Caco-2 (cell line): Measurements from ENCODE around the gene DIAPH1. TPM values are rescaled to one million over a fixed set of nuclear protein-coding genes. Genes with fewer than 3 reads are reported as not detected.

Experiments
- BruUV-seq: library from RNA; stranded (reverse); fragments of 400-500 nt; replicated peaks from 2 replicates; lab custom pipeline; 2021; lab: Mats Ljungman, UMichigan
- CTCF ChIA-PET: fragments of 300-600 bp; sonication (Branson Sonifier 250); formaldehyde crosslinking; loops from one replicate; lab custom pipeline; 2022; ENCODE audit warnings: antibody characterized with exemption; lab: Charles Lee
- POLR2A ChIA-PET: fragments of 300-600 bp; sonication (Branson Sonifier 250); formaldehyde crosslinking; loops from one replicate; lab custom pipeline; 2022; ENCODE audit warnings: antibody characterized with exemption; lab: Charles Lee
- DNase-seq, 2 experiments: peaks; one replicate each; pipeline versions ENCODE4 v3.0.0 to v3.0.0-alpha.2; 2020 to 2022
- H3K27me3 ChIP-seq: replicated peaks from 2 replicates; pipeline ENCODE4 v1.6.0; 2011; ENCODE audit warnings: low read length; ENCODE audit not compliant: control insufficient read depth, insufficient read depth
- H3K36me3 ChIP-seq: 2 replicates; pipeline ENCODE4 v1.5.1; 2011; ENCODE audit warnings: low read length; ENCODE audit not compliant: control insufficient read depth, insufficient read depth
- H3K4me1 ChIP-seq: fragments of 250-450 bp; sonication (Bioruptor Pico); 2 replicates; pipeline ENCODE4 v1.5.1; 2020; ENCODE audit warnings: mild to moderate bottlenecking
- H3K4me3 ChIP-seq: 2 replicates; pipeline ENCODE4 v1.5.1; 2011; ENCODE audit warnings: low read depth, mild to moderate bottlenecking, control low read depth, low read length
- H3K9me3 ChIP-seq: fragments of 250-450 bp; sonication (Bioruptor Pico); 2 replicates; pipeline ENCODE4 v1.5.1; 2020; ENCODE audit warnings: mild to moderate bottlenecking, moderate library complexity
- H3K27ac Mint-ChIP-seq: one replicate; pipeline ENCODE4 v1.8.0; 2022; ENCODE audit warnings: mixed read lengths; ENCODE audit not compliant: unreplicated experiment
- H3K27me3 Mint-ChIP-seq: one replicate; pipeline ENCODE4 v1.8.0; 2022; ENCODE audit warnings: mixed read lengths; ENCODE audit not compliant: insufficient read depth, unreplicated experiment
- H3K36me3 Mint-ChIP-seq: one replicate; pipeline ENCODE4 v1.8.0; 2022; ENCODE audit warnings: mild to moderate bottlenecking, mixed read lengths; ENCODE audit not compliant: insufficient read depth, unreplicated experiment
- H3K4me1 Mint-ChIP-seq: one replicate; pipeline ENCODE4 v1.8.0; 2022; ENCODE audit warnings: low read depth, mixed read lengths; ENCODE audit not compliant: unreplicated experiment
- H3K4me3 Mint-ChIP-seq: one replicate; pipeline ENCODE4 v1.8.0; 2022; ENCODE audit warnings: mild to moderate bottlenecking, moderate library complexity, mixed read lengths; ENCODE audit not compliant: unreplicated experiment
- H3K9me3 Mint-ChIP-seq: one replicate; pipeline ENCODE4 v1.8.0; 2022; ENCODE audit warnings: mixed read lengths; ENCODE audit not compliant: unreplicated experiment
- CTCF ChIP-seq, 2 experiments: fragments of 200-600 bp in 1 of 2; IDR thresholded peaks; 1 replicate in 1 of 2; 2 replicates in 1 of 2; pipeline versions ENCODE4 v1.5.1 to v1.8.0; 2011 to 2022; ENCODE audit warnings: antibody characterized with exemption in 1 of 2, control low read depth in 1 of 2, inconsistent platforms in 1 of 2, low read depth in 1 of 2, low read length in 1 of 2, mild to moderate bottlenecking in 1 of 2, moderate library complexity in 1 of 2; ENCODE audit not compliant: insufficient read depth in 1 of 2, severe bottlenecking in 1 of 2, unreplicated experiment in 1 of 2
- intact Hi-C: fragments of 100-400 bp; cut with micrococcal nuclease; formaldehyde crosslinking; loops from one replicate; pipeline ENCODE4 v1.10.0; 2022; ENCODE audit not compliant: unreplicated experiment
- total RNA-seq: library from RNA; stranded (reverse); gene quantifications from 2 replicates; pipeline ENCODE4 v1.2.3, GENCODE V29; 2022

Gene DIAPH1
- total RNA-seq, 1 experiment from 2014 or later = 161 TPM

DNA sequence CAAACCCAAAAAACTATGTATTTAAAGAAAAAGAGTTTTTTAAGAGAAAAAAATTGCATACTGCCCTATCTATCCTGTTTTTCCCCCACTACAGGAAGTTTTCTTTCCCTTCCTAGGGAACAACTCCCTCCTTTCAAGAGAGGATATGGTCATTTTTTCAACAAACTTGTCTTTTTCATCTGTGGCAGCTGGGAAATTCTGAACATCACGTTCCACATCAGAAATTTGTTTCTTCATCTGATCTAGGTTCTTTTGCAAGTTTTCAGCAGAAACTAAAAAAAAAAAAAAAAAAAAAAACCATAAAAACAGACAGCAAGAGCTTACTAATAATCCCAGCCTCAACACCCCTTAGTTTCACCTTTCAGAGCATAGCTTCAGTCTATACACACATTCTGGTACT lies 91.4 kb downstream of the DIAPH1 start:
- ChIA-PET CTCF (no interaction called here), POLR2A (no interaction called here)
- Histone ChIP-seq H3K4me1 (peaks cover 29% of the 10 kb centered on the region), H3K4me3 (no peak overlapping the region), H3K36me3 (peaks cover 4% of the 10 kb centered on the region; the same call in 1 of the 2 replicates), H3K9me3 (no peaks in the 10 kb centered on the region), H3K27me3 (no peaks in the 10 kb centered on the region)
- peaks cover under 1% of the 10 kb centered on the region for H3K36me3 Mint-ChIP-seq
- intact Hi-C loops = no loop called here
- DNase-seq = no peak
- peaks cover 21% of the 10 kb centered on the region for H3K4me1 Mint-ChIP-seq
- no peak overlapping the region for H3K4me3 Mint-ChIP-seq
- TF ChIP-seq CTCF (IDR thresholded peaks at IDR 0.05; ENCODE audit: insufficient read depth in 1 of 2, low read depth in 1 of 2, low read length in 1 of 2, severe bottlenecking in 1 of 2, unreplicated experiment in 1 of 2) = no peak
- peak overlapping the region; percentile 15 for H3K27ac Mint-ChIP-seq
- no TSS peak for BruUV-seq
- no peaks in the 10 kb centered on the region for H3K9me3 Mint-ChIP-seq
- no peaks in the 10 kb centered on the region for H3K27me3 Mint-ChIP-seq

- H3K4me3 ChIP-seq = no peak overlapping the region
- Mint-ChIP-seq H3K4me3 (peak overlapping the region; percentile 5), H3K36me3 (peaks cover 18% of the 10 kb centered on the region)
Observed at GRCh38 chr5:141525653-141526052, 93.1 kb downstream of the DIAPH1 start.

More at GRCh38 chr5:141525653-141526052, 93.1 kb downstream of the DIAPH1 start:
- peak; percentile 58 to 66 for DNase-seq
- no peaks in the 10 kb centered on the region for H3K27me3 ChIP-seq
- H3K9me3 ChIP-seq = no peaks in the 10 kb centered on the region
- peaks cover 21% of the 10 kb centered on the region for H3K4me1 Mint-ChIP-seq
- POLR2A ChIA-PET = interaction anchor here (1.1 kb wide), 1 partner anchor 205 kb away, joined by 3 read pairs; the partner anchor contains the start of gene TAF7
- H3K36me3 ChIP-seq = peaks cover 4% of the 10 kb centered on the region; the same call in 1 of the 2 replicates
- no peaks in the 10 kb centered on the region for H3K27me3 Mint-ChIP-seq
- intact Hi-C loops = loop anchor here (1.0 kb wide), 3 partner anchors 33 to 302 kb away; partner anchors contain the start of gene PCDHB14
- CTCF ChIA-PET = interaction anchor here (1.0 to 2.9 kb wide), 5 partner anchors 11 to 128 kb away, joined by 3 to 21 read pairs (median 4); partner anchors contain the start of genes PCDHGA10 and PCDHGB5
- TF ChIP-seq CTCF (IDR thresholded peaks at IDR 0.05; ENCODE audit: insufficient read depth in 1 of 2, low read depth in 1 of 2, low read length in 1 of 2, severe bottlenecking in 1 of 2, unreplicated experiment in 1 of 2) = no peak
- H3K27ac Mint-ChIP-seq = peak overlapping the region; percentile 40
- peaks cover 29% of the 10 kb centered on the region for H3K4me1 ChIP-seq
- H3K9me3 Mint-ChIP-seq = no peaks in the 10 kb centered on the region
- no TSS peak for BruUV-seq
